SK-N-SH (cell line): ENCODE results near the gene OLFML2A. TPM values are rescaled to one million over a fixed set of nuclear protein-coding genes. Genes with fewer than 3 reads are reported as not detected.

ENCODE experiments used
- CTCF ChIA-PET: fragments of 300-600, 350-600 bp; formaldehyde crosslinking; extraction: SDS; loops from one replicate; lab custom pipeline; 2021; lab: Yijun Ruan, JAX
- POLR2A ChIA-PET: fragments of 350-600 bp; sonication (Branson Sonifier 250); formaldehyde crosslinking; extraction: SDS; loops from one replicate; lab custom pipeline; 2020; ENCODE audit warnings: antibody characterized with exemption, inconsistent platforms; lab: Yijun Ruan, JAX
- DNase-seq: peaks from one replicate; pipeline ENCODE4 v3.0.0; 2012
- H2AFZ ChIP-seq: fragments of 200-600 bp; sonication (generic); 2 replicates; pipeline ENCODE4 v1.8.1; 2016; ENCODE audit warnings: antibody characterized with exemption, mild to moderate bottlenecking, low read depth
- H3F3A ChIP-seq: fragments of 200-600 bp; sonication (generic); replicated peaks from 2 replicates; pipeline ENCODE3; 2016; ENCODE audit warnings: antibody characterized with exemption, mild to moderate bottlenecking; ENCODE audit not compliant: insufficient read depth
- H3K27ac ChIP-seq, 2 experiments: fragments of 200-500 bp in 1 of 2; fragments of 200-600 bp in 1 of 2; sonication (Bioruptor generic) in 1 of 2; sonication (generic), shearing (Covaris generic) in 1 of 2; 2 replicates each; pipeline versions ENCODE4 v1.5.1 to v1.6.1; 2014 to 2016; ENCODE audit warnings: low read depth in 2 of 2, inconsistent platforms in 1 of 2, low read length in 1 of 2, mild to moderate bottlenecking in 1 of 2, mixed read lengths in 1 of 2
- H3K27me3 ChIP-seq: fragments of 200-600 bp; sonication (generic), shearing (Covaris generic); 2 replicates; pipeline ENCODE4 v1.6.1; 2016; ENCODE audit warnings: mixed run types; ENCODE audit not compliant: insufficient read depth
- H3K36me3 ChIP-seq, 2 experiments: fragments of 200-500 bp in 1 of 2; fragments of 200-600 bp in 1 of 2; sonication (Bioruptor generic) in 1 of 2; sonication (generic) in 1 of 2; replicated peaks in 1 of 2; 2 replicates each; pipeline versions ENCODE3 to v1.5.1; 2014 to 2016; ENCODE audit warnings: low read length in 1 of 2, mild to moderate bottlenecking in 1 of 2; ENCODE audit not compliant: insufficient read depth in 2 of 2, control insufficient read depth in 1 of 2
- H3K4me1 ChIP-seq, 2 experiments: fragments of 200-500 bp in 1 of 2; fragments of 200-600 bp in 1 of 2; sonication (Bioruptor generic) in 1 of 2; sonication (generic), shearing (Covaris generic) in 1 of 2; 2 replicates each; pipeline versions ENCODE4 v1.5.1 to v1.6.1; 2014 to 2016; ENCODE audit warnings: low read depth in 1 of 2, low read length in 1 of 2, mixed run types in 1 of 2; ENCODE audit not compliant: insufficient read depth in 2 of 2, control insufficient read depth in 1 of 2
- H3K4me2 ChIP-seq: fragments of 200-600 bp; sonication (generic), shearing (Covaris generic); 2 replicates; pipeline ENCODE4 v1.6.1; 2017; ENCODE audit warnings: mixed run types
- H3K4me3 ChIP-seq, 2 experiments: fragments of 200-500 bp in 1 of 2; fragments of 200-600 bp in 1 of 2; sonication (Bioruptor generic) in 1 of 2; sonication (generic), shearing (Covaris generic) in 1 of 2; 2 replicates each; pipeline versions ENCODE4 v1.5.1 to v1.8.1; 2014 to 2016; ENCODE audit warnings: low read depth in 2 of 2, inconsistent platforms in 1 of 2, low read length in 1 of 2, mild to moderate bottlenecking in 1 of 2, mixed read lengths in 1 of 2, moderate library complexity in 1 of 2
- H3K79me2 ChIP-seq: fragments of 200-600 bp; sonication (generic); 2 replicates; pipeline ENCODE4 v1.8.1; 2017; ENCODE audit warnings: mild to moderate bottlenecking; ENCODE audit not compliant: insufficient read depth
- H3K9ac ChIP-seq: fragments of 200-600 bp; sonication (generic); 2 replicates; pipeline ENCODE4 v1.6.1; 2017; ENCODE audit warnings: mixed run types
- H3K9me2 ChIP-seq: fragments of 200-600 bp; sonication (generic); 2 replicates; pipeline ENCODE4 v1.6.1; 2017; ENCODE audit warnings: mixed run types
- H3K9me3 ChIP-seq: fragments of 200-600 bp; sonication (generic); 2 replicates; pipeline ENCODE4 v1.6.1; 2017; ENCODE audit warnings: mixed run types, mild to moderate bottlenecking, moderate library complexity
- H4K20me1 ChIP-seq: fragments of 200-600 bp; sonication (generic); 2 replicates; pipeline ENCODE4 v1.6.1; 2017; ENCODE audit warnings: mild to moderate bottlenecking, mixed run types; ENCODE audit not compliant: insufficient read depth
- CHD2 ChIP-seq: fragments of 150-350 bp; IDR thresholded peaks from 2 replicates; pipeline ENCODE4 v1.6.1; 2018; ENCODE audit warnings: low read length; ENCODE audit not compliant: partially characterized antibody
- ELF1 ChIP-seq: IDR thresholded peaks from 2 replicates; pipeline ENCODE4 v1.4.0; 2012
- EZH2phosphoT487 ChIP-seq: fragments of 200-600 bp; sonication (generic); IDR thresholded peaks from 2 replicates; pipeline ENCODE4 v1.6.1; 2017; ENCODE audit warnings: low read depth, mixed run types, mild to moderate bottlenecking, antibody characterized with exemption, moderate library complexity, borderline replicate concordance
- FOSL2 ChIP-seq: IDR thresholded peaks from 2 replicates; pipeline ENCODE4 v1.4.0; 2012; ENCODE audit warnings: low read depth, mild to moderate bottlenecking, moderate library complexity, borderline replicate concordance
- FOXJ3 ChIP-seq: sonication (generic); formaldehyde crosslinking; IDR thresholded peaks from 2 replicates; pipeline ENCODE4 v1.5.1; 2020; ENCODE audit warnings: mild to moderate bottlenecking, missing genetic modification reagents
- FOXM1 ChIP-seq: IDR thresholded peaks from 2 replicates; pipeline ENCODE4 v1.4.0; 2012; ENCODE audit warnings: low read depth, mild to moderate bottlenecking
- GABPA ChIP-seq: IDR thresholded peaks from 2 replicates; pipeline ENCODE4 v1.4.0; 2012; ENCODE audit warnings: low read depth, mild to moderate bottlenecking
- GATA2 ChIP-seq: sonication (generic); formaldehyde crosslinking; IDR thresholded peaks from 2 replicates; pipeline ENCODE4 v1.5.0; 2020; ENCODE audit warnings: mild to moderate bottlenecking, missing genetic modification reagents
- JUND ChIP-seq: IDR thresholded peaks from 2 replicates; pipeline ENCODE4 v1.4.0; 2012
- MEF2A ChIP-seq: IDR thresholded peaks from 2 replicates; pipeline ENCODE4 v1.4.0; 2012; ENCODE audit warnings: low read depth, borderline replicate concordance
- MXI1 ChIP-seq: IDR thresholded peaks from 2 replicates; pipeline ENCODE4 v1.6.1; 2012; ENCODE audit warnings: mild to moderate bottlenecking, low read depth, low read length, improper control_type of control experiment
- NRF1 ChIP-seq: IDR thresholded peaks from 2 replicates; pipeline ENCODE4 v1.6.1; 2012; ENCODE audit warnings: low read depth, mild to moderate bottlenecking, low read length
- RAD21 ChIP-seq: IDR thresholded peaks from 2 replicates; pipeline ENCODE4 v1.6.1; 2012; ENCODE audit warnings: mild to moderate bottlenecking, low read length
- RCOR1 ChIP-seq: fragments of 150-350 bp; IDR thresholded peaks from 2 replicates; pipeline ENCODE4 v1.6.1; 2017; ENCODE audit warnings: antibody characterized with exemption, low read length
- RFX5 ChIP-seq: IDR thresholded peaks from 2 replicates; pipeline ENCODE4 v1.6.1; 2012; ENCODE audit warnings: mild to moderate bottlenecking, improper control_type of control experiment, low read length
- RXRA ChIP-seq: IDR thresholded peaks from 2 replicates; pipeline ENCODE4 v1.4.0; 2012; ENCODE audit warnings: low read depth, mild to moderate bottlenecking, borderline replicate concordance
- SIN3A ChIP-seq: IDR thresholded peaks from 2 replicates; pipeline ENCODE4 v1.6.1; 2012; ENCODE audit warnings: low read depth, mild to moderate bottlenecking, low read length, moderate library complexity, borderline replicate concordance
- SMC3 ChIP-seq: IDR thresholded peaks from 2 replicates; pipeline ENCODE4 v1.6.1; 2012; ENCODE audit warnings: low read depth, low read length, improper control_type of control experiment
- TAF1 ChIP-seq: IDR thresholded peaks from 2 replicates; pipeline ENCODE4 v1.6.1; 2012; ENCODE audit warnings: low read depth, mild to moderate bottlenecking, low read length, moderate library complexity, borderline replicate concordance
- TCF12 ChIP-seq: IDR thresholded peaks from 2 replicates; pipeline ENCODE4 v1.4.0; 2012
- TEAD4 ChIP-seq: IDR thresholded peaks from 2 replicates; pipeline ENCODE4 v1.4.0; 2012; ENCODE audit warnings: mild to moderate bottlenecking, borderline replicate concordance; ENCODE audit not compliant: insufficient read depth
- YY1 ChIP-seq: IDR thresholded peaks from 2 replicates; pipeline ENCODE4 v1.4.0; 2012; ENCODE audit warnings: low read depth, mild to moderate bottlenecking
- WGBS: methylation state at CpG from one replicate; pipeline ENCODE4 v1.1.6; 2017; ENCODE audit warnings: low lambda C conversion rate; 5-methylcytosine and 5-hydroxymethylcytosine counted together
- polyA plus RNA-seq, 3 experiments: library from polyadenylated mRNA; depleted of rRNA; stranded (reverse); fragments of >200 nt; gene quantifications; 2 replicates each; pipeline ENCODE4 v1.2.3, GENCODE V29; 2012
- TF ChIP-seq, protein P1 (sequence below): fragments of 200-600 bp; sonication (generic); IDR thresholded peaks from 2 replicates; pipeline ENCODE4 v1.6.1; 2017; ENCODE audit warnings: antibody characterized with exemption, mild to moderate bottlenecking, moderate library complexity
- TF ChIP-seq, protein P2 (sequence below): IDR thresholded peaks from 2 replicates; pipeline ENCODE4 v1.4.0; 2012; ENCODE audit warnings: low read depth
- TF ChIP-seq, protein P3 (sequence below): fragments of 150-350 bp; IDR thresholded peaks from 2 replicates; pipeline ENCODE4 v1.6.1; 2017; ENCODE audit warnings: antibody characterized with exemption, low read length, low read depth, borderline replicate concordance
- TF ChIP-seq, protein P4 (sequence below): IDR thresholded peaks from 2 replicates; pipeline ENCODE4; 2012
- TF ChIP-seq, protein P5 (sequence below): IDR thresholded peaks from 2 replicates; pipeline ENCODE4 v1.6.1; 2012; ENCODE audit warnings: mild to moderate bottlenecking, low read depth, low read length, moderate library complexity

Gene OLFML2A
- polyA plus RNA-seq, 1 of the 3 experiments (the other 2 are of a cell fraction) = 7.7 TPM

DNA sequence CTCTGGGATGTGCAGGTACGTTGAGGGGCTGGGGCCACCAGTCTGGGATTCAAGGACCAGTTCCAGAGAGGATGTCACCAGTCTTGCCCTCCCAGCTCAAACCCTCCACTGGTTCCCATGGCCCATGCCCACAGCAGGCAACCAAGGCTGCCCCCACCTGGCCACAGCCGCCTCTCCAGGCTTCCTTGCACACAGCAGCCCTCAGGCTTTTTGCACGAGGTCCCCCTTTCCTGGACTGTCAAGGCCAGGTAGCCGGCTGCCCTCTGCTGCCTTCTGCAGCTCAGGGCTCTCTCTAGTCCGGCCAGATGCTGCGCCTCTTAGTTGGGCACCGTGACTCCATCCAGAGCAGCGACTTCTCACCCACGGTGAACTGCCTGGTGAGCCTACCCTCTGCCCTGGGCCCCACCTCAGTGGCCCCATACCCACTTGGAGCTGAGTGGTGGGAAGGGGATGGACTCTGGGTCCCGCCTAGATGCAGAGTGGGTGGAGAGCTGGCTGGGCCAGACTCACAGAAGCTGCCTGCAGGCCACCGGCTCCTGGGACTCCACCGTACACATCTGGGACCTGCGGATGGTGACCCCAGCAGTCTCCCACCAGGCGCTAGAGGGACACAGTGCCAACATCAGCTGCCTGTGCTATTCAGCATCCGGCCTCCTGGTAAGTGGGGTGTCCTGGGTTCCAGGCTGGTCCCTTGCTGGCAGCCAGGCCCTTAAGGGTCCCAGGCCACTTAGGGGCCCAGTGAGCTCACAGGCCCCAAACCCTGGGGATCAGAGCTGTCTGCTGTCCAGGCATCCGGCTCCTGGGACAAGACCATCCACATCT, 79.2 kb downstream of the OLFML2A start:
- H3K27ac ChIP-seq = no peak overlapping the region; a peak in 1 of 4 replicates
- 70% methylated on average over 7 of the region's 16 CpGs for WGBS
- H3K4me2 ChIP-seq = no peak overlapping the region
- no peaks in the 10 kb centered on the region for H3K9me2 ChIP-seq
- H3F3A ChIP-seq = peaks cover 43% of the 10 kb centered on the region
- H3K9ac ChIP-seq = no peak overlapping the region
- no peaks in the 10 kb centered on the region for H3K9me3 ChIP-seq
- peaks cover 28% of the 10 kb centered on the region for H3K79me2 ChIP-seq
- ChIA-PET CTCF (interaction anchor here (0.8 to 33.6 kb wide), 15 partner anchors 13 to 518 kb away, joined by 3 to 1436 read pairs (median 3); partner anchors contain the start of genes NR6A1 and OLFML2A), POLR2A (interaction anchor here (1.0 to 5.0 kb wide), 7 partner anchors 11 to 385 kb away, joined by 3 to 42 read pairs (median 4); partner anchors contain the start of genes HSPA5, NR6A1, OLFML2A and SCAI)
- H3K27me3 ChIP-seq = no peaks in the 10 kb centered on the region
- no peak overlapping the region for H2AFZ ChIP-seq
- no peak overlapping the region for H3K4me3 ChIP-seq
- H4K20me1 ChIP-seq = peaks cover 52% of the 10 kb centered on the region
- peaks cover 13 to 31% of the 10 kb centered on the region in 2 experiments; a peak in 1 of 4 replicates for H3K4me1 ChIP-seq
- H3K36me3 ChIP-seq = peaks cover 35 to 44% of the 10 kb centered on the region in 2 experiments
- peak; percentile 73 for DNase-seq
- no peak for TF ChIP-seq TAF1
- peak; percentile 38; the same call in 1 of the 2 replicates for TF ChIP-seq SIN3A
- TF ChIP-seq RXRA = no peak
- TF ChIP-seq EZH2phosphoT487 = no peak
- TF ChIP-seq JUND = 0 out of 2 replicates have a peak, but pooled peaks have one; percentile 14
- no peak for TF ChIP-seq FOXM1
- no peak for TF ChIP-seq GABPA
- TF ChIP-seq, protein P1, sequence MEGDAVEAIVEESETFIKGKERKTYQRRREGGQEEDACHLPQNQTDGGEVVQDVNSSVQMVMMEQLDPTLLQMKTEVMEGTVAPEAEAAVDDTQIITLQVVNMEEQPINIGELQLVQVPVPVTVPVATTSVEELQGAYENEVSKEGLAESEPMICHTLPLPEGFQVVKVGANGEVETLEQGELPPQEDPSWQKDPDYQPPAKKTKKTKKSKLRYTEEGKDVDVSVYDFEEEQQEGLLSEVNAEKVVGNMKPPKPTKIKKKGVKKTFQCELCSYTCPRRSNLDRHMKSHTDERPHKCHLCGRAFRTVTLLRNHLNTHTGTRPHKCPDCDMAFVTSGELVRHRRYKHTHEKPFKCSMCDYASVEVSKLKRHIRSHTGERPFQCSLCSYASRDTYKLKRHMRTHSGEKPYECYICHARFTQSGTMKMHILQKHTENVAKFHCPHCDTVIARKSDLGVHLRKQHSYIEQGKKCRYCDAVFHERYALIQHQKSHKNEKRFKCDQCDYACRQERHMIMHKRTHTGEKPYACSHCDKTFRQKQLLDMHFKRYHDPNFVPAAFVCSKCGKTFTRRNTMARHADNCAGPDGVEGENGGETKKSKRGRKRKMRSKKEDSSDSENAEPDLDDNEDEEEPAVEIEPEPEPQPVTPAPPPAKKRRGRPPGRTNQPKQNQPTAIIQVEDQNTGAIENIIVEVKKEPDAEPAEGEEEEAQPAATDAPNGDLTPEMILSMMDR = peak; percentile 53
- no peak for TF ChIP-seq CHD2
- no peak for TF ChIP-seq TEAD4
- peak; percentile 42 for TF ChIP-seq RAD21
- TF ChIP-seq, protein P2, sequence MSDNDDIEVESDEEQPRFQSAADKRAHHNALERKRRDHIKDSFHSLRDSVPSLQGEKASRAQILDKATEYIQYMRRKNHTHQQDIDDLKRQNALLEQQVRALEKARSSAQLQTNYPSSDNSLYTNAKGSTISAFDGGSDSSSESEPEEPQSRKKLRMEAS = no peak
- no peak; the same call in 1 of the 2 replicates for TF ChIP-seq ELF1
- TF ChIP-seq, protein P3, sequence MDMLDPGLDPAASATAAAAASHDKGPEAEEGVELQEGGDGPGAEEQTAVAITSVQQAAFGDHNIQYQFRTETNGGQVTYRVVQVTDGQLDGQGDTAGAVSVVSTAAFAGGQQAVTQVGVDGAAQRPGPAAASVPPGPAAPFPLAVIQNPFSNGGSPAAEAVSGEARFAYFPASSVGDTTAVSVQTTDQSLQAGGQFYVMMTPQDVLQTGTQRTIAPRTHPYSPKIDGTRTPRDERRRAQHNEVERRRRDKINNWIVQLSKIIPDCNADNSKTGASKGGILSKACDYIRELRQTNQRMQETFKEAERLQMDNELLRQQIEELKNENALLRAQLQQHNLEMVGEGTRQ = no peak
- TF ChIP-seq GATA2 (CRISPR knock-in tag) = no peak
- TF ChIP-seq, protein P4, sequence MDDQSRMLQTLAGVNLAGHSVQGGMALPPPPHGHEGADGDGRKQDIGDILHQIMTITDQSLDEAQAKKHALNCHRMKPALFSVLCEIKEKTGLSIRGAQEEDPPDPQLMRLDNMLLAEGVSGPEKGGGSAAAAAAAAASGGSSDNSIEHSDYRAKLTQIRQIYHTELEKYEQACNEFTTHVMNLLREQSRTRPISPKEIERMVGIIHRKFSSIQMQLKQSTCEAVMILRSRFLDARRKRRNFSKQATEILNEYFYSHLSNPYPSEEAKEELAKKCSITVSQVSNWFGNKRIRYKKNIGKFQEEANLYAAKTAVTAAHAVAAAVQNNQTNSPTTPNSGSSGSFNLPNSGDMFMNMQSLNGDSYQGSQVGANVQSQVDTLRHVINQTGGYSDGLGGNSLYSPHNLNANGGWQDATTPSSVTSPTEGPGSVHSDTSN = no peak
- TF ChIP-seq FOSL2 = no peak
- no peak for TF ChIP-seq MEF2A
- no peak for TF ChIP-seq NRF1
- no peak for TF ChIP-seq RCOR1
- no peak for TF ChIP-seq YY1
- no peak for TF ChIP-seq MXI1
- TF ChIP-seq, protein P5, sequence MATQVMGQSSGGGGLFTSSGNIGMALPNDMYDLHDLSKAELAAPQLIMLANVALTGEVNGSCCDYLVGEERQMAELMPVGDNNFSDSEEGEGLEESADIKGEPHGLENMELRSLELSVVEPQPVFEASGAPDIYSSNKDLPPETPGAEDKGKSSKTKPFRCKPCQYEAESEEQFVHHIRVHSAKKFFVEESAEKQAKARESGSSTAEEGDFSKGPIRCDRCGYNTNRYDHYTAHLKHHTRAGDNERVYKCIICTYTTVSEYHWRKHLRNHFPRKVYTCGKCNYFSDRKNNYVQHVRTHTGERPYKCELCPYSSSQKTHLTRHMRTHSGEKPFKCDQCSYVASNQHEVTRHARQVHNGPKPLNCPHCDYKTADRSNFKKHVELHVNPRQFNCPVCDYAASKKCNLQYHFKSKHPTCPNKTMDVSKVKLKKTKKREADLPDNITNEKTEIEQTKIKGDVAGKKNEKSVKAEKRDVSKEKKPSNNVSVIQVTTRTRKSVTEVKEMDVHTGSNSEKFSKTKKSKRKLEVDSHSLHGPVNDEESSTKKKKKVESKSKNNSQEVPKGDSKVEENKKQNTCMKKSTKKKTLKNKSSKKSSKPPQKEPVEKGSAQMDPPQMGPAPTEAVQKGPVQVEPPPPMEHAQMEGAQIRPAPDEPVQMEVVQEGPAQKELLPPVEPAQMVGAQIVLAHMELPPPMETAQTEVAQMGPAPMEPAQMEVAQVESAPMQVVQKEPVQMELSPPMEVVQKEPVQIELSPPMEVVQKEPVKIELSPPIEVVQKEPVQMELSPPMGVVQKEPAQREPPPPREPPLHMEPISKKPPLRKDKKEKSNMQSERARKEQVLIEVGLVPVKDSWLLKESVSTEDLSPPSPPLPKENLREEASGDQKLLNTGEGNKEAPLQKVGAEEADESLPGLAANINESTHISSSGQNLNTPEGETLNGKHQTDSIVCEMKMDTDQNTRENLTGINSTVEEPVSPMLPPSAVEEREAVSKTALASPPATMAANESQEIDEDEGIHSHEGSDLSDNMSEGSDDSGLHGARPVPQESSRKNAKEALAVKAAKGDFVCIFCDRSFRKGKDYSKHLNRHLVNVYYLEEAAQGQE = no peak
- TF ChIP-seq SMC3 = peak; percentile 26; the same call in 1 of the 2 replicates
- no peak for TF ChIP-seq TCF12
- no peak for TF ChIP-seq RFX5
- TF ChIP-seq FOXJ3 (CRISPR knock-in tag) = no peak
